ENCODE data around the gene SLC6A9. TPM values are rescaled to one million over a fixed set of nuclear protein-coding genes. Genes with fewer than 3 reads are reported as not detected.

Gene SLC6A9
- total and polyA plus RNA-seq, 2 experiments from 2014 or later = 14.4 to 20.0 TPM

- H3K4me1 ChIP-seq (ENCODE audit: insufficient read depth) = no peaks in the 10 kb centered on the region
- DNase-seq (ENCODE audit: low spot score) = no peak
- peaks cover 2% of the 10 kb centered on the region; the same call in 1 of the 2 replicates for H3K27me3 ChIP-seq (ENCODE audit: insufficient read depth)
- H3K79me2 ChIP-seq (replicated peaks; ENCODE audit: insufficient read depth) = no peaks in the 10 kb centered on the region
- TF ChIP-seq JUNB (IDR thresholded peaks at IDR 0.05; ENCODE audit: unreplicated experiment) (no peak), ETS1 (IDR thresholded peaks at IDR 0.05) (no peak), EZH2phosphoT487 (IDR thresholded peaks at IDR 0.05; ENCODE audit: unreplicated experiment) (no peak), ZNF114 (CRISPR knock-in tag; IDR thresholded peaks at IDR 0.05) (no peak), CREB1 (CRISPR knock-in tag; IDR thresholded peaks at IDR 0.05; ENCODE audit: low read depth) (no peak), EZH2 (IDR thresholded peaks at IDR 0.05; ENCODE audit: low read depth, unreplicated experiment) (no peak), POLR2AphosphoS5 (IDR thresholded peaks at IDR 0.05; ENCODE audit: low read depth) (no peak), NANOG (IDR thresholded peaks at IDR 0.05; ENCODE audit: borderline replicate concordance) (no peak), ZNF331 (CRISPR knock-in tag; IDR thresholded peaks at IDR 0.05; ENCODE audit: low read depth) (no peak), STAT1 (IDR thresholded peaks at IDR 0.05; ENCODE audit: unreplicated experiment) (no peak), REST (IDR thresholded peaks at IDR 0.05; ENCODE audit: unreplicated experiment) (no peak), ZNF462 (CRISPR knock-in tag; IDR thresholded peaks at IDR 0.05) (no peak), CTCF (conservative IDR thresholded peaks at IDR 0.05; ENCODE audit: low read depth in 2 of 2) (no peak)
- no peak overlapping the region for H2AFZ ChIP-seq
- Mint-ChIP-seq H3K36me3 (ENCODE audit: low read depth) (no peaks in the 10 kb centered on the region), H3K27ac (no peak overlapping the region), H3K9me3 (no peaks in the 10 kb centered on the region), H3K27me3 (ENCODE audit: insufficient read depth, low read depth, poor library complexity) (peaks cover 1% of the 10 kb centered on the region), H3K4me3 (no peak overlapping the region), H3K4me1 (peaks cover 9% of the 10 kb centered on the region)
- no peaks in the 10 kb centered on the region for H4K20me1 ChIP-seq (replicated peaks; ENCODE audit: insufficient read depth)
- no peaks in the 10 kb centered on the region for H3K36me3 ChIP-seq (ENCODE audit: insufficient read depth)
- no peak for ATAC-seq
- no peak overlapping the region for H3K27ac ChIP-seq (ENCODE audit: low read depth)
- H3K4me3 ChIP-seq = no peak overlapping the region
- no peaks in the 10 kb centered on the region for H3F3A ChIP-seq (replicated peaks; ENCODE audit: low read depth)
- no peak overlapping the region for H3K4me2 ChIP-seq
- H3K9me2 ChIP-seq (ENCODE audit: insufficient read depth) = no peaks in the 10 kb centered on the region
Observed at GRCh38 chr1:44057293-44057692, 26.0 kb upstream of the SLC6A9 start.

Data from GM23338 (cell line).